Nephron progenitor cell (in vitro differentiated cells): Measurements from ENCODE around the gene COL4A2.
A peak's percentile ranks its signal among the peaks of the same experiment; 100 is the strongest.

ENCODE experiments used
- DNase-seq: peaks from one replicate; pipeline ENCODE4 v3.0.0; 2021
- H3K27ac Mint-ChIP-seq: 2 replicates; pipeline ENCODE4 v1.8.0; 2021; ENCODE audit warnings: mild to moderate bottlenecking, moderate library complexity, mixed read lengths
- H3K27me3 Mint-ChIP-seq: 2 replicates; pipeline ENCODE4 v1.8.0; 2021; ENCODE audit warnings: mild to moderate bottlenecking, low read depth, mixed read lengths; ENCODE audit not compliant: poor library complexity
- H3K36me3 Mint-ChIP-seq: 2 replicates; pipeline ENCODE4 v1.8.0; 2021; ENCODE audit warnings: low read depth, mixed read lengths
- H3K4me1 Mint-ChIP-seq: 2 replicates; pipeline ENCODE4 v1.8.0; 2021; ENCODE audit warnings: mixed read lengths
- H3K4me3 Mint-ChIP-seq: 2 replicates; pipeline ENCODE4 v1.8.0; 2021; ENCODE audit warnings: mild to moderate bottlenecking, moderate library complexity, mixed read lengths
- H3K9me3 Mint-ChIP-seq: 2 replicates; pipeline ENCODE4 v1.8.0; 2021; ENCODE audit warnings: mild to moderate bottlenecking, moderate library complexity, mixed read lengths
- CTCF ChIP-seq: fragments of 200-600 bp; sonication (generic); IDR thresholded peaks from 2 replicates; pipeline ENCODE4 v1.5.0; 2021; ENCODE audit warnings: antibody characterized with exemption

COL4A2 gene

DNA sequence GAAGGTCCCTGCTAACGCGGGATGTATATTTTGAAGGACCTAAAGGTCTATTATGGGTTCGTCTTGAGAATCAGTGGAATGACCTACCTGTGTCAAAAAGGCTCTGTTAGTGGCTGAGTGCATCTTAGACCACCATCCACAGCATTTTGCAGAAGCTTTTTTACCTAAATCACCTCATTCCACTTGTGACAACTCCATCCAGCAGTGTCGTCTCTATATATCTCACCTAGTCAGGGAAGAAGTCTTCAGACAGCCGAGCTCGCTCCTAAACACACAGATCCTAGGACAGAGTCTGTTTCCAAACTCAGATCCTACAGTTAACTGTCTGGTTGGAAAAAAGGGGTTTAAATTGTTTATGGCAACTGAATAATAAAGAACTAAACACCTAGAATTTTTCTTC, 33.8 kb upstream of the COL4A2 start:
- Mint-ChIP-seq H3K4me3 (no peak overlapping the region), H3K36me3 (peaks cover 11% of the 10 kb centered on the region), H3K27ac (peak overlapping the region; percentile 71), H3K4me1 (peaks cover 36% of the 10 kb centered on the region), H3K9me3 (no peaks in the 10 kb centered on the region), H3K27me3 (peaks cover 3% of the 10 kb centered on the region)
- DNase-seq: no peak
- TF ChIP-seq CTCF: no peak

- peaks cover 32% of the 10 kb centered on the region for H3K4me1 Mint-ChIP-seq
- TF ChIP-seq CTCF: no peak
- H3K9me3 Mint-ChIP-seq: no peaks in the 10 kb centered on the region
- H3K27me3 Mint-ChIP-seq: peaks cover 2% of the 10 kb centered on the region
- no peak overlapping the region for H3K4me3 Mint-ChIP-seq
- no peak for DNase-seq
- H3K36me3 Mint-ChIP-seq: peaks cover 11% of the 10 kb centered on the region
- H3K27ac Mint-ChIP-seq: no peak overlapping the region
Measured at GRCh38 chr13:110274687-110275086, 32.4 kb upstream of the COL4A2 start.

DNA sequence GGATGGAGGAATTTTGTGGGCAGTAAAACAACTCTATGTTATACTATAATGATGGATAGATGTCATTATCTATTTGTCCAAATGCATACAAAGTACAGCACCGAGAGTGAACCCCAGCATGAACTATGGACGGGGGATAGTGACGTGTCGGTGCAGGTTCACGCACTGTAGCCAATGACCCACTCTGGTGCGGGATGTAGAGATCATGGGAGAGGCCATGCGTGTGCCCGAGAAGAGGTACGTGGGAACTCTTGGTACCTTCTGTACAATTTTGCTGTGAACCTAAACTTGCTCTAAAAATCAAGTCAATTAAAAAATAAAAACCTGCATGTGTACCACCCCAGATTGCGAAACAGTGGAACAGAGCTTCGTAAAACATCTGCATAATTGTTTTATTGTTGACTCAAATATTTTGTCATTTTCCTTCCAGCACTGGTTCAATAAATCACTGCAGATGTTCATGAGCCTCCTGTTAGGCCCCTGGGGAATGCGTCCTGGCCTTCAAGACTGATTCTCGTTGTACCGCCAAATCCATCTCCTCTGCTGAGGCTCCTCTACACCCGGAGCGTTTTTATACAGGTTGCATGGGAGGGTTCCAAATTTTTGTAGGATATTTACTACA, 31.0 kb upstream of the COL4A2 start:
- Mint-ChIP-seq H3K4me1 (peaks cover 25% of the 10 kb centered on the region), H3K27me3 (no peaks in the 10 kb centered on the region), H3K9me3 (no peaks in the 10 kb centered on the region), H3K27ac (no peak overlapping the region), H3K4me3 (no peak overlapping the region), H3K36me3 (peaks cover 11% of the 10 kb centered on the region)
- no peak for DNase-seq
- no peak for TF ChIP-seq CTCF

DNA sequence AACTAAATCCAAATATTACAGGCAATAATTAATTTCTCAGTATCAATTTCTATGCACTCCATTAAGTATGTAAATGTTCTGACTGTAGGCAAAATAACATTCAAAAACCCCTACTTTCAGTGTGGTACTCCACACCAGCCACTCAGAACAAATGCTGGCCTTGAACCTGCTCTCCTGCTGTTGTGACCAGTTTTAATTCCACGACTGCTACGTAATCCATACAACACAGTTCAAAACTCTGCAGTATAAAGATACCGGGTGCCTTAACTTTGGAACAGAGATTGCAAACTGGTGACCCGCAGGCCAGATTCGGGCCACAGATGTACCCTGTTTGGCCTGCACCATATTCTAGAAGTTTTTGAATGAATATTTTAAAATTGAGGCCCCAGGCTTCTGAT, 30.5 kb upstream of the COL4A2 start:
- Mint-ChIP-seq H3K4me3 (no peak overlapping the region), H3K9me3 (no peaks in the 10 kb centered on the region), H3K27me3 (peaks cover under 1% of the 10 kb centered on the region), H3K36me3 (peaks cover 11% of the 10 kb centered on the region), H3K4me1 (peaks cover 25% of the 10 kb centered on the region), H3K27ac (no peak overlapping the region)
- DNase-seq: no peak
- no peak for TF ChIP-seq CTCF

DNA sequence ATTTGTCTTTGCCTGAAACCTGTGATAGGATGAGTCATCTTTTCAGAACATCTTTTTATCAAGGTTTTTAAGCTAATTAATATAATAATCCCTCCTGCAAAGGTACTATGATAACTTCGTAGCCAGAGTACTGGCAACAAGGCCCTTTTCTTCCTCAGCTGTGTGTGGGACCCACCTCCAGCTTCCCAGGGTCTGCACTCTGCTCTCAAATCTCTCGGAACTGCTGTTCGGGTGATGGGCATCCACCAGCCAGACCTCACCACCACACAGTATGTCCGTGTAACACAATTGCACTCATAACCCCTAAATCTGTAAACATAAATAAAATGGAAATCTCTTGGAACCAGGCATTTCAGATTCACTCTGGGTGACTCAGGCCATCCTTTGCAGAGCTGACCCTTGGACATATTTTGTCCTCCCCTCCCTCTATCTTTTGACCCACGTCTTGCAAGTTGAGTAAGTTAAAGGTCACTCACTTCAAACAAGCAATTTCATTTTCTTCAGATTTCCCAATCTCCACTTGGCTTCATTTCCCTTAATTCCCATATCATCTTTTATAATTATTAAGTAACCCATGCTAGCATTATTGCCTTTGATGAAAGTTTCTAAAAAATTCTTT, 29.6 kb upstream of the COL4A2 start:
- Mint-ChIP-seq H3K27ac (no peak overlapping the region), H3K9me3 (no peaks in the 10 kb centered on the region), H3K36me3 (peaks cover 11% of the 10 kb centered on the region), H3K27me3 (peaks cover 5% of the 10 kb centered on the region), H3K4me3 (no peak overlapping the region), H3K4me1 (peaks cover 25% of the 10 kb centered on the region)
- DNase-seq: no peak
- no peak for TF ChIP-seq CTCF

DNA sequence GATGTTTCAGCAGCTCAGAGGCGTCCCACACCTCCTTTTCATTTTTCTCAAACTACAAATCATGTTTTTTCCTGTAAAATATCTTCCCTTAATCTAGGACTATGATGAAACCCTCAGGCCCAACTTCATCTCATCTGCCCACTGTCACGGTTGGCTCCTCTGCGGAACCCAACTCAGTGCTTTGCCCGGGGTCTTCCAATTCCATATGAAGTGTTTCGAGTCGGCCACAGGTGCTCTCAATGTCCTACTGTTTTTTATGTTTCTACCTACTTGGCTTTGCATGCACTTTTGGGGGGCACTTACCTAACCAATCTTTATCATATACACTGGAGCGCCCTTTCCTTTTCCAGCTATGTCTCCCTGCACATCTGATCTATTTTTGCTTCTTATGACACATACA, 28.2 kb upstream of the COL4A2 start:
- no peak overlapping the region for H3K4me3 Mint-ChIP-seq
- no peak overlapping the region for H3K27ac Mint-ChIP-seq
- H3K4me1 Mint-ChIP-seq: peaks cover 16% of the 10 kb centered on the region
- TF ChIP-seq CTCF: no peak
- H3K27me3 Mint-ChIP-seq: peaks cover 5% of the 10 kb centered on the region
- no peak for DNase-seq
- H3K36me3 Mint-ChIP-seq: peaks cover 11% of the 10 kb centered on the region
- H3K9me3 Mint-ChIP-seq: no peaks in the 10 kb centered on the region
